Neural progenitor cell (in vitro differentiated cells): Measurements from ENCODE around the gene IQCM. TPM values are rescaled to one million over a fixed set of nuclear protein-coding genes. Genes with fewer than 3 reads are reported as not detected.

Source experiments
- DNase-seq: peaks from one replicate; pipeline ENCODE4 v3.0.0-alpha.2; 2016; ENCODE audit warnings: low spot score
- H2AFZ ChIP-seq: fragments of 200-600 bp; sonication (generic); replicated peaks from 2 replicates; pipeline ENCODE4 v1.6.1; 2016; ENCODE audit warnings: antibody characterized with exemption
- H3F3A ChIP-seq: fragments of 200-600 bp; sonication (generic); 2 replicates; pipeline ENCODE4 v1.6.1; 2016; ENCODE audit warnings: antibody characterized with exemption, low read depth
- H3K27ac ChIP-seq: fragments of 200-600 bp; sonication (generic); 2 replicates; pipeline ENCODE4 v1.5.1; 2016; ENCODE audit warnings: mild to moderate bottlenecking
- H3K27me3 ChIP-seq: fragments of 200-600 bp; sonication (generic); 2 replicates; pipeline ENCODE4 v1.6.1; 2016; ENCODE audit warnings: mild to moderate bottlenecking, moderate library complexity
- H3K36me3 ChIP-seq: fragments of 200-600 bp; sonication (generic); 2 replicates; pipeline ENCODE4 v1.5.1; 2016
- H3K4me1 ChIP-seq: fragments of 200-600 bp; sonication (generic); 2 replicates; pipeline ENCODE4 v1.6.1; 2016; ENCODE audit warnings: mixed run types
- H3K4me2 ChIP-seq: fragments of 200-600 bp; sonication (generic); 2 replicates; pipeline ENCODE4 v1.6.1; 2016
- H3K4me3 ChIP-seq: fragments of 200-600 bp; sonication (generic); 2 replicates; pipeline ENCODE4 v1.5.1; 2016
- H3K79me2 ChIP-seq: fragments of 200-600 bp; sonication (generic); 2 replicates; pipeline ENCODE4 v1.6.1; 2016; ENCODE audit warnings: low read depth
- H3K9ac ChIP-seq: fragments of 200-600 bp; sonication (generic); 2 replicates; pipeline ENCODE4 v1.6.1; 2016
- H3K9me3 ChIP-seq: fragments of 200-600 bp; sonication (generic); 2 replicates; pipeline ENCODE4 v1.5.1; 2016; ENCODE audit warnings: low read depth
- H4K20me1 ChIP-seq: fragments of 200-600 bp; sonication (generic); 2 replicates; pipeline ENCODE4 v1.6.1; 2016; ENCODE audit warnings: low read depth
- H3K27ac Mint-ChIP-seq: 3 replicates; pipeline ENCODE4 v1.8.0; 2021; ENCODE audit warnings: mixed read lengths
- H3K27me3 Mint-ChIP-seq: 2 replicates; pipeline ENCODE4 v1.8.0; 2022; ENCODE audit warnings: low read depth, mild to moderate bottlenecking, inconsistent platforms, moderate library complexity, mixed read lengths; ENCODE audit not compliant: insufficient read depth
- H3K36me3 Mint-ChIP-seq: 3 replicates; pipeline ENCODE4 v1.8.0; 2021; ENCODE audit warnings: mixed read lengths
- H3K4me1 Mint-ChIP-seq: 3 replicates; pipeline ENCODE4 v1.8.0; 2021; ENCODE audit warnings: mixed read lengths
- H3K4me3 Mint-ChIP-seq: 3 replicates; pipeline ENCODE4 v1.8.0; 2021; ENCODE audit warnings: mild to moderate bottlenecking, moderate library complexity, mixed read lengths
- H3K9me3 Mint-ChIP-seq: 3 replicates; pipeline ENCODE4 v1.8.0; 2020; ENCODE audit warnings: mixed read lengths
- EZH2 ChIP-seq: fragments of 200-600 bp; sonication (generic); IDR thresholded peaks from 2 replicates; pipeline ENCODE4 v1.6.1; 2017; ENCODE audit warnings: antibody characterized with exemption, mild to moderate bottlenecking, moderate library complexity
- EZH2phosphoT487 ChIP-seq: fragments of 200-600 bp; sonication (generic); IDR thresholded peaks from 2 replicates; pipeline ENCODE4 v1.6.1; 2017; ENCODE audit warnings: antibody characterized with exemption
- total RNA-seq: library from RNA; depleted of rRNA; stranded (reverse); fragments of >200 nt; gene quantifications from 2 replicates; pipeline ENCODE4 v1.2.3, GENCODE V29; 2015; ENCODE audit warnings: low replicate concordance
- TF ChIP-seq, protein P1 (sequence below): fragments of 200-600 bp; sonication (generic); IDR thresholded peaks from 2 replicates; pipeline ENCODE4 v1.5.1; 2017; ENCODE audit warnings: antibody characterized with exemption, mild to moderate bottlenecking

Gene IQCM
- total RNA-seq, 1 donor from 2014 or later = 0.26 TPM

DNA sequence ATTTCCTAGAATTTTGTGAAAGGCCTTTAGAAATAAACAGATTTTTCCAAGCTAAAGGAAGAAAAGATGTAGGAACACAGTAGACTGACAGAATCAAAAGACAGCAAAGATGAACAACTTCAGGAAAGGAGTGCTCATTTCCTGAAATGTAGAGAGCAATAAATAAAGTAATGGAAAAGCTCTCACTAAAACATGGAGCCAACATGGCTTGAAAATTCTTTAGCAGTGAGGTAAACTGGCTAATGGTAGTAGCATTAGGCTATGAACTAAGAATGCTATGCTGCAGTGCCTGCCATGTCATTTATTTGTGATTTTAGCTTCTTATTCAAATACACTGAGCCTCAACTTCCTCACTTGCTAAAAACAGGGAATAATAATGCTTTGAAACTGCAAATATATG is 108.7 kb downstream of the IQCM start:
- no peaks in the 10 kb centered on the region for H3K9me3 Mint-ChIP-seq
- Histone ChIP-seq H3K9me3 (no peaks in the 10 kb centered on the region), H3K27ac (no peak overlapping the region), H4K20me1 (no peaks in the 10 kb centered on the region), H3K27me3 (no peaks in the 10 kb centered on the region), H3K4me2 (no peak overlapping the region), H3K79me2 (no peaks in the 10 kb centered on the region), H3K4me1 (no peaks in the 10 kb centered on the region), H2AFZ (no peak overlapping the region), H3F3A (no peaks in the 10 kb centered on the region), H3K36me3 (no peaks in the 10 kb centered on the region), H3K9ac (no peak overlapping the region), H3K4me3 (no peak overlapping the region)
- H3K4me3 Mint-ChIP-seq = no peak overlapping the region
- no peak for DNase-seq
- H3K27ac Mint-ChIP-seq = no peak overlapping the region
- H3K27me3 Mint-ChIP-seq = no peaks in the 10 kb centered on the region
- H3K36me3 Mint-ChIP-seq = no peaks in the 10 kb centered on the region
- TF ChIP-seq EZH2 (no peak), EZH2phosphoT487 (no peak)
- TF ChIP-seq, protein P1, sequence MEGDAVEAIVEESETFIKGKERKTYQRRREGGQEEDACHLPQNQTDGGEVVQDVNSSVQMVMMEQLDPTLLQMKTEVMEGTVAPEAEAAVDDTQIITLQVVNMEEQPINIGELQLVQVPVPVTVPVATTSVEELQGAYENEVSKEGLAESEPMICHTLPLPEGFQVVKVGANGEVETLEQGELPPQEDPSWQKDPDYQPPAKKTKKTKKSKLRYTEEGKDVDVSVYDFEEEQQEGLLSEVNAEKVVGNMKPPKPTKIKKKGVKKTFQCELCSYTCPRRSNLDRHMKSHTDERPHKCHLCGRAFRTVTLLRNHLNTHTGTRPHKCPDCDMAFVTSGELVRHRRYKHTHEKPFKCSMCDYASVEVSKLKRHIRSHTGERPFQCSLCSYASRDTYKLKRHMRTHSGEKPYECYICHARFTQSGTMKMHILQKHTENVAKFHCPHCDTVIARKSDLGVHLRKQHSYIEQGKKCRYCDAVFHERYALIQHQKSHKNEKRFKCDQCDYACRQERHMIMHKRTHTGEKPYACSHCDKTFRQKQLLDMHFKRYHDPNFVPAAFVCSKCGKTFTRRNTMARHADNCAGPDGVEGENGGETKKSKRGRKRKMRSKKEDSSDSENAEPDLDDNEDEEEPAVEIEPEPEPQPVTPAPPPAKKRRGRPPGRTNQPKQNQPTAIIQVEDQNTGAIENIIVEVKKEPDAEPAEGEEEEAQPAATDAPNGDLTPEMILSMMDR = no peak
- H3K4me1 Mint-ChIP-seq = no peaks in the 10 kb centered on the region

DNA sequence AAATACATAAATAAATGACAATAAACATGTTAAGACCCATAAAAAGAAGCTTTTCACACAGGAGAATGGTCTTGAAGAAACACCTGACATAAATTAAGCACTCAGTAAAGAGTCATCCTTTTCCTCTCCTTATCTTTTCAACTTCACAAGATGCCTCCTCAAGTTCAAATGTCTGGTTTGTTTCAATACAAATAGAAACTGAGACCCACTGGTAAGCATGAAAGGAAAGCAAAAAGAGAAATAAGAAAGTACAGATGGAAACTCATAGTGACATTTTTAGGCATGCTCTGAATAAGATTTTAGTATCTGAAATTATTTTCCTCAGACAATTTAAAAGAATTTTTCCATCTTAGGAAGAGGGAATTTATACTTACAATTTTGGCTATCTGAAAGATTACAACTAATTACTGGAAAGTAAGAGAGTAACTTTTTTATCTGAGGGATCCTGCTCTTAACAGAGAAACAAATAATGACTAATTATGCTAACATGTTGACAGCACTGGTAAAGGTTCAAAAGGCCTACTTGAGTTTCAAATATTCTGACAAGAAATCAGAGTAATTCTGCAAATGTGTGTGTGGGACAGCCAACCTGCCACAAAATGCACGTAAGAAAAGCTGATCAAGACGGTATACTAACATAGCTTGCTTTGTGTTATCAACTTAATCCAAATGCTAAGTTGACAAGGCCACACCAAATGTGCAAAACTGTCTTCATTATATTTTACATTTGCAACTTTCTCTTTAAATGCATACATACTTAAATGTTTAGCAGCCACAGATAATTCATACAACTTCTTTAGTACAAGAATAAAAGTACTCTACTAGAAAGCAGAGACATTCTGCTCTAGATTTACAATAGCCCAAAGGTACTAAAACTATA is 113.0 kb downstream of the IQCM start:
- H3F3A ChIP-seq = no peaks in the 10 kb centered on the region
- H3K4me3 Mint-ChIP-seq = no peak overlapping the region
- H3K79me2 ChIP-seq = no peaks in the 10 kb centered on the region
- H3K9ac ChIP-seq = no peak overlapping the region
- no peaks in the 10 kb centered on the region for H3K4me1 Mint-ChIP-seq
- H3K4me3 ChIP-seq = no peak overlapping the region
- DNase-seq = no peak
- H3K4me2 ChIP-seq = no peak overlapping the region
- H3K36me3 ChIP-seq = no peaks in the 10 kb centered on the region
- H3K9me3 ChIP-seq = no peaks in the 10 kb centered on the region
- H2AFZ ChIP-seq = no peak overlapping the region
- no peak for TF ChIP-seq EZH2phosphoT487
- no peak for TF ChIP-seq EZH2
- TF ChIP-seq, protein P1 = no peak
- H3K9me3 Mint-ChIP-seq = no peaks in the 10 kb centered on the region
- no peaks in the 10 kb centered on the region for H4K20me1 ChIP-seq
- H3K27me3 ChIP-seq = no peaks in the 10 kb centered on the region
- H3K36me3 Mint-ChIP-seq = no peaks in the 10 kb centered on the region
- H3K4me1 ChIP-seq = no peaks in the 10 kb centered on the region
- no peaks in the 10 kb centered on the region for H3K27me3 Mint-ChIP-seq
- H3K27ac ChIP-seq = no peak overlapping the region
- no peak overlapping the region for H3K27ac Mint-ChIP-seq

DNA sequence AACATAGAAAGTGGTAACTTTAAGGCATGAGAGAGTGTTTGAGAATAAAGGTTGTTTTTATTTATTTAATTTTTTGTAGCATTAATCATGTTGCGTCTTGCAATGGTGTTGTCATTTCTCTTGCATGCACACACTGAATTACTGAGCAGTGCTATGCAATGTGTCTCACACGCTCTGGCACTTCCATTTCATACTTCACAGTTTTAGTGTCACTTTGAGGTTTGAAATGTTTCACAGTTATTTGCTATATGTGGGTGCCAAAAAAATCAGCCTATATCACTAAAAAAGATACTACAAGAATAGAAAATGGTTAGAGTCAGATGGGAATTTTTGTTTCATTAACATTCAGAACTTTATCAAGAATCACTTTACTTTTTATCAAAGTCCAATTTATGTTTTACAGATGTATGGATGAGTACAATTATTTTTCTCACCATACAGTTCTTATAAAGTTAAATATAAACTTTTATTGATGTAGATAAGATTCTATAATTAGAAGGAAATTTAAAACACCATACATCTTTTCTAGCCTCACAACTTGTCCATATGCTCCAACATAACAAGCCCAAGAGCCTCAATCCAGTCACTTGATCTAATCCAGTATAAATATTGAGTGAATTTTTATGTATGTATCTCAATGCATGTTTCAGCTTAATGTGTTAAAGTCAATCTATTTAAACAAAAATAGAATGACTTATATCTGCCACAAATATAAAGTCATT is 114.0 kb downstream of the IQCM start:
- H3K36me3 ChIP-seq = no peaks in the 10 kb centered on the region
- H3K79me2 ChIP-seq = no peaks in the 10 kb centered on the region
- no peak overlapping the region for H3K4me3 ChIP-seq
- H3K9me3 ChIP-seq = no peaks in the 10 kb centered on the region
- H3K4me2 ChIP-seq = no peak overlapping the region
- H3K27ac ChIP-seq = no peak overlapping the region
- Mint-ChIP-seq H3K27me3 (no peaks in the 10 kb centered on the region), H3K36me3 (no peaks in the 10 kb centered on the region), H3K4me1 (no peaks in the 10 kb centered on the region), H3K9me3 (no peaks in the 10 kb centered on the region), H3K4me3 (no peak overlapping the region), H3K27ac (no peak overlapping the region)
- DNase-seq = no peak
- H4K20me1 ChIP-seq = no peaks in the 10 kb centered on the region
- no peaks in the 10 kb centered on the region for H3K27me3 ChIP-seq
- no peak overlapping the region for H3K9ac ChIP-seq
- no peaks in the 10 kb centered on the region for H3K4me1 ChIP-seq
- TF ChIP-seq, protein P1 = no peak
- TF ChIP-seq EZH2phosphoT487 (no peak), EZH2 (no peak)
- no peak overlapping the region for H2AFZ ChIP-seq
- no peaks in the 10 kb centered on the region for H3F3A ChIP-seq
